ENCODE data around the gene UBE3D. TPM values are rescaled to one million over a fixed set of nuclear protein-coding genes. Genes with fewer than 3 reads are reported as not detected.

UBE3D gene
- total RNA-seq, 1 donor from 2014 or later: 5.3 TPM

- Histone ChIP-seq H3K4me3 (no peak overlapping the region), H3K4me1 (peaks cover 9% of the 10 kb centered on the region), H3K27ac (no peak overlapping the region), H3K27me3 (ENCODE audit: low read depth) (no peaks in the 10 kb centered on the region), H3K36me3 (no peaks in the 10 kb centered on the region), H3K9me3 (no peaks in the 10 kb centered on the region)
- intact Hi-C loops (cut with DNase I): no loop called here
- DNase-seq: no peak
- no peak for ATAC-seq
- TF ChIP-seq, protein P1, sequence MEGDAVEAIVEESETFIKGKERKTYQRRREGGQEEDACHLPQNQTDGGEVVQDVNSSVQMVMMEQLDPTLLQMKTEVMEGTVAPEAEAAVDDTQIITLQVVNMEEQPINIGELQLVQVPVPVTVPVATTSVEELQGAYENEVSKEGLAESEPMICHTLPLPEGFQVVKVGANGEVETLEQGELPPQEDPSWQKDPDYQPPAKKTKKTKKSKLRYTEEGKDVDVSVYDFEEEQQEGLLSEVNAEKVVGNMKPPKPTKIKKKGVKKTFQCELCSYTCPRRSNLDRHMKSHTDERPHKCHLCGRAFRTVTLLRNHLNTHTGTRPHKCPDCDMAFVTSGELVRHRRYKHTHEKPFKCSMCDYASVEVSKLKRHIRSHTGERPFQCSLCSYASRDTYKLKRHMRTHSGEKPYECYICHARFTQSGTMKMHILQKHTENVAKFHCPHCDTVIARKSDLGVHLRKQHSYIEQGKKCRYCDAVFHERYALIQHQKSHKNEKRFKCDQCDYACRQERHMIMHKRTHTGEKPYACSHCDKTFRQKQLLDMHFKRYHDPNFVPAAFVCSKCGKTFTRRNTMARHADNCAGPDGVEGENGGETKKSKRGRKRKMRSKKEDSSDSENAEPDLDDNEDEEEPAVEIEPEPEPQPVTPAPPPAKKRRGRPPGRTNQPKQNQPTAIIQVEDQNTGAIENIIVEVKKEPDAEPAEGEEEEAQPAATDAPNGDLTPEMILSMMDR (IDR thresholded peaks at IDR 0.05): no peak
Measured at GRCh38 chr6:83006270-83006905, 59.3 kb downstream of the UBE3D start.

GRCh38 chr6:82996156-82996555, 69.5 kb downstream of the UBE3D start:
- Histone ChIP-seq H3K27ac (no peak overlapping the region), H3K9me3 (no peaks in the 10 kb centered on the region), H3K27me3 (ENCODE audit: low read depth) (no peaks in the 10 kb centered on the region), H3K4me1 (no peaks in the 10 kb centered on the region), H3K4me3 (no peak overlapping the region), H3K36me3 (no peaks in the 10 kb centered on the region)
- ATAC-seq (no peak), DNase-seq (no peak)
- intact Hi-C loops (cut with DNase I): no loop called here
- TF ChIP-seq, protein P1 (IDR thresholded peaks at IDR 0.05): no peak

DNA sequence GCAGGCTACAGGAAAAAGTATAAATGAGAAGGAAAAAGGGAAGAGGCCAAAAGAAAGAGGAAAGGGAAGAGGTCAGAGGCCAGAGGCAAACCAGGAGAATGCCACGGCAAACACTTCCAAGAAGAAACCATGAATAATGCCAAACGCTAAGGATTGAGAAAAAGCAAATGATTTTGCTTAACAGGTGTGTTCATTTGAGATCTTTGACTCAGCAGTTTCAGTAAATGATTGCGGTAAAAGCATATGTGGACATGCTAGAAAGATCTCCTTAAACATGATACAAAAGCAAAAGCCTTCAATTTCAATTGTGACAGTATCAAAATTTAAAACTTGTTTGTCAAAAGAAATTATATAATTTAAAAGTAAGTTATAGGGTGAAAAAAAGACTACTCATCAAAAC, 70.6 kb downstream of the UBE3D start:
- no peaks in the 10 kb centered on the region for H3K27me3 ChIP-seq (ENCODE audit: low read depth)
- DNase-seq (no peak), ATAC-seq (no peak)
- no peaks in the 10 kb centered on the region for H3K36me3 ChIP-seq
- intact Hi-C loops (cut with DNase I): no loop called here
- H3K9me3 ChIP-seq: no peaks in the 10 kb centered on the region
- no peak overlapping the region for H3K4me3 ChIP-seq
- H3K27ac ChIP-seq: no peak overlapping the region
- no peaks in the 10 kb centered on the region for H3K4me1 ChIP-seq
- TF ChIP-seq, protein P1 (IDR thresholded peaks at IDR 0.05): no peak

GRCh38 chr6:82989736-82990290, 75.8 kb downstream of the UBE3D start:
- intact Hi-C loops (cut with DNase I): no loop called here
- no peaks in the 10 kb centered on the region for H3K4me1 ChIP-seq
- no peak overlapping the region for H3K27ac ChIP-seq
- no peak overlapping the region for H3K4me3 ChIP-seq
- H3K9me3 ChIP-seq: no peaks in the 10 kb centered on the region
- no peaks in the 10 kb centered on the region for H3K27me3 ChIP-seq (ENCODE audit: low read depth)
- TF ChIP-seq, protein P1 (IDR thresholded peaks at IDR 0.05): no peak
- H3K36me3 ChIP-seq: no peaks in the 10 kb centered on the region
- ATAC-seq (no peak), DNase-seq (no peak)

DNA sequence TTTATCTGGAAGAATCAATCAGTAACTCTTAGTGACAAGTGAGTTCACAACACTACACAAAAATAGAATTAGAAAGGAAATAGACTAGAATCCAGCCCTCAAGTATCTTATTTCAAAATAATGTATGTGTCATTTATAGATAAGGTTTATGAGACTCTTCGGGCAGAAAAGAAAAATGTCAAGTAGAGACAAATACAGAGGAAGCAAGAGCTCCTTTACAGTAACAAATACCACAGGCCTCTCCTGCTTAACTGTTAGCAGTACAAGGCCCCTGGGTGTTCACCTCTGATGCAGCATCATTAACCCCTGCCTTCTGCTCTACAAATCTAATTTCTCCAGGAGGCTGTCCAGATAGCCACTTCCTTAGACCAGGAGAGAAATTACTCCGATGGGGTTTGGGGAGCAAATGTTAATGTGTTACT, 76.7 kb downstream of the UBE3D start:
- Histone ChIP-seq H3K4me3 (no peak overlapping the region), H3K9me3 (no peaks in the 10 kb centered on the region), H3K27me3 (ENCODE audit: low read depth) (no peaks in the 10 kb centered on the region), H3K36me3 (no peaks in the 10 kb centered on the region), H3K4me1 (no peaks in the 10 kb centered on the region), H3K27ac (no peak overlapping the region)
- DNase-seq (no peak), ATAC-seq (peak in 1 of 2 donors; percentile 54)
- intact Hi-C loops (cut with DNase I): no loop called here
- TF ChIP-seq, protein P1 (IDR thresholded peaks at IDR 0.05): no peak
